HG03432 (cell line): ENCODE results near the gene MYRF.

ENCODE experiments used
- ATAC-seq: cut with Tn5 transposase; IDR thresholded peaks from one replicate; pipeline ENCODE4 v1.9.1; 2021; ENCODE audit warnings: mild to moderate bottlenecking, moderate library complexity; ENCODE audit not compliant: unreplicated experiment

Gene MYRF

GRCh38 chr11:61752117-61752924, at the start of gene MYRF:
Gene MYRF, plus strand, starts transcription at chr11:61752636. Its CDS starts 109 bp downstream, at chr11:61752745.
- peak; percentile 37 for ATAC-seq

- no peak for ATAC-seq
Observed at GRCh38 chr11:61702701-61703312, 49.6 kb upstream of the MYRF start.

GRCh38 chr11:61704838-61705237, 47.6 kb upstream of the MYRF start:
- ATAC-seq = no peak

GRCh38 chr11:61706452-61707400, 45.7 kb upstream of the MYRF start:
- no peak for ATAC-seq

- no peak for ATAC-seq
Observed at GRCh38 chr11:61707574-61707973, 44.9 kb upstream of the MYRF start.

- ATAC-seq = no peak
Observed at GRCh38 chr11:61709110-61709509, 43.3 kb upstream of the MYRF start.

GRCh38 chr11:61709572-61709971, 42.9 kb upstream of the MYRF start:
- no peak for ATAC-seq

GRCh38 chr11:61710019-61710418, 42.4 kb upstream of the MYRF start:
- no peak for ATAC-seq

GRCh38 chr11:61711037-61711436, 41.4 kb upstream of the MYRF start:
- ATAC-seq = no peak

GRCh38 chr11:61711498-61711897, 40.9 kb upstream of the MYRF start:
- ATAC-seq = no peak

GRCh38 chr11:61712314-61712713, 40.1 kb upstream of the MYRF start:
- ATAC-seq = no peak

- no peak for ATAC-seq
Observed at GRCh38 chr11:61712846-61713245, 39.6 kb upstream of the MYRF start.

- ATAC-seq = no peak
Observed at GRCh38 chr11:61713464-61713863, 39.0 kb upstream of the MYRF start.

- no peak for ATAC-seq
Observed at GRCh38 chr11:61713906-61714305, 38.5 kb upstream of the MYRF start.

- ATAC-seq = no peak
Observed at GRCh38 chr11:61714316-61714715, 38.1 kb upstream of the MYRF start.

GRCh38 chr11:61714916-61715315, 37.5 kb upstream of the MYRF start:
- ATAC-seq = no peak

- no peak for ATAC-seq
Observed at GRCh38 chr11:61715867-61716266, 36.6 kb upstream of the MYRF start.

GRCh38 chr11:61716478-61717285, 35.8 kb upstream of the MYRF start:
- ATAC-seq = no peak

GRCh38 chr11:61717286-61718033, 35.0 kb upstream of the MYRF start:
- no peak for ATAC-seq

GRCh38 chr11:61718046-61718531, 34.3 kb upstream of the MYRF start:
- ATAC-seq = no peak
